K562 (cell line): Measurements from ENCODE around the gene PMFBP1. TPM values are rescaled to one million over a fixed set of nuclear protein-coding genes. Genes with fewer than 3 reads are reported as not detected.

Experiments
- BCL6 ChIP-seq: fragments of 250-450 bp; sonication (Bioruptor Pico); IDR thresholded peaks from 2 replicates; pipeline ENCODE4 v1.4.0; 2020
- BCOR ChIP-seq: fragments of 450-650 bp; IDR thresholded peaks from 2 replicates; pipeline ENCODE4 v1.6.1; 2016
- CREBBP ChIP-seq: IDR thresholded peaks from one replicate; pipeline ENCODE4 v1.6.1; 2012; ENCODE audit warnings: low read depth, mild to moderate bottlenecking, control low read depth, inconsistent platforms, low read length
- CTBP1 ChIP-seq: fragments of 450-650 bp; IDR thresholded peaks from 2 replicates; pipeline ENCODE4 v1.6.1; 2016; ENCODE audit warnings: borderline replicate concordance
- EP400 ChIP-seq: fragments of 450-650 bp; IDR thresholded peaks from 2 replicates; pipeline ENCODE4 v1.6.1; 2017; ENCODE audit warnings: antibody characterized with exemption, mild to moderate bottlenecking, moderate library complexity
- ETV6 ChIP-seq, 3 experiments: fragments of 150-350 bp in 1 of 3; sonication (generic) in 1 of 3; formaldehyde crosslinking in 1 of 3; IDR thresholded peaks; 2 replicates each; pipeline versions ENCODE4 v1.6.1 to v1.8.0; 2014 to 2022; ENCODE audit warnings: borderline replicate concordance in 2 of 3, low read depth in 2 of 3, antibody characterized with exemption in 1 of 3, low read length in 1 of 3, mild to moderate bottlenecking in 1 of 3, missing genetic modification reagents in 1 of 3
- FOXA3 ChIP-seq, 2 experiments: fragments of 450-650 bp in 1 of 2; sonication (generic) in 1 of 2; formaldehyde crosslinking; IDR thresholded peaks in 1 of 2; conservative IDR thresholded peaks in 1 of 2; 2 replicates each; pipeline versions ENCODE4 v1.4.0 to v1.8.0; 2020 to 2022; ENCODE audit warnings: mild to moderate bottlenecking in 2 of 2, missing genetic modification reagents in 1 of 2
- JUN ChIP-seq, 2 experiments: sonication (generic) in 1 of 2; formaldehyde crosslinking in 1 of 2; IDR thresholded peaks; 2 replicates each; pipeline versions ENCODE4 v1.6.1 to v1.8.0; 2012 to 2022; ENCODE audit warnings: borderline replicate concordance in 2 of 2, mild to moderate bottlenecking in 2 of 2, improper control_type of control experiment in 1 of 2, low read depth in 1 of 2, low read length in 1 of 2, missing genetic modification reagents in 1 of 2
- KAT2B ChIP-seq: IDR thresholded peaks from one replicate; pipeline ENCODE4 v1.6.1; 2012; ENCODE audit warnings: low read depth, mild to moderate bottlenecking, control low read depth, inconsistent platforms, low read length, moderate library complexity
- MAFG ChIP-seq: fragments of 450-650 bp; conservative IDR thresholded peaks from 2 replicates; pipeline ENCODE4 v1.6.1; 2016; ENCODE audit warnings: missing genetic modification characterization, missing compliant biosample characterization
- PTRF ChIP-seq: fragments of 450-650 bp; IDR thresholded peaks from 2 replicates; pipeline ENCODE4 v1.6.1; 2016; ENCODE audit warnings: mild to moderate bottlenecking, missing genetic modification characterization, missing compliant biosample characterization
- RBM22 ChIP-seq: fragments of 200-400 bp; formaldehyde crosslinking; IDR thresholded peaks from 2 replicates; pipeline ENCODE4 v1.6.1; 2018; ENCODE audit warnings: low read length, low read depth; ENCODE audit not compliant: poor library complexity, severe bottlenecking
- SIN3A ChIP-seq, 2 experiments: fragments of 150-350 bp in 1 of 2; IDR thresholded peaks; 2 replicates each; pipeline ENCODE4 v1.6.1; 2011 to 2016; ENCODE audit warnings: borderline replicate concordance in 2 of 2, low read depth in 2 of 2, low read length in 2 of 2, mild to moderate bottlenecking in 2 of 2, moderate library complexity in 2 of 2; ENCODE audit not compliant: control insufficient read depth in 1 of 2
- SOX6 ChIP-seq: fragments of 450-650 bp; IDR thresholded peaks from 2 replicates; pipeline ENCODE4 v1.6.1; 2014; ENCODE audit warnings: mild to moderate bottlenecking
- WHSC1 ChIP-seq: IDR thresholded peaks from one replicate; pipeline ENCODE4 v1.6.1; 2012; ENCODE audit warnings: low read length, control low read depth, inconsistent platforms
- ZNF274 ChIP-seq: IDR thresholded peaks from 2 replicates; pipeline ENCODE4 v1.6.1; 2011; ENCODE audit warnings: low read depth, mild to moderate bottlenecking, low read length, moderate library complexity, borderline replicate concordance
- ZNF384 ChIP-seq: IDR thresholded peaks from 2 replicates; pipeline ENCODE4 v1.6.1; 2012; ENCODE audit warnings: low read depth, low read length, improper control_type of control experiment
- polyA plus RNA-seq, 8 experiments: library from polyadenylated mRNA; depleted of rRNA in 4 of 8; stranded (reverse) in 5 of 8; unstranded in 3 of 8; fragments of >200 nt; fragmentation: Nextera tagmentation in 2 of 8; fragmentation: Illumina TruSeq in 1 of 8; extraction: Ambion mirVana in 2 of 8; extraction: Trizol in 1 of 8; gene quantifications; 2 replicates each; pipeline versions ENCODE4 v1.2.1 to v1.2.3, GENCODE V29; 2011 to 2014; ENCODE audit warnings: inconsistent platforms in 1 of 8, missing spikeins in 1 of 8
- total RNA-seq, 7 experiments: library from RNA; depleted of rRNA in 6 of 7; stranded (reverse); fragments of >200 nt in 6 of 7; fragmentation: Illumina TruSeq in 2 of 7; extraction: Trizol in 2 of 7; gene quantifications; 2 replicates each; pipeline versions ENCODE4 v1.2.1 to v1.2.3, GENCODE V29; 2011 to 2021; ENCODE audit warnings: low replicate concordance in 1 of 7
- TF ChIP-seq, protein P1 (sequence below): fragments of 250-450 bp; sonication (Bioruptor Pico); IDR thresholded peaks from 2 replicates; pipeline ENCODE4 v1.8.0; 2021; ENCODE audit warnings: moderate library complexity, mild to moderate bottlenecking, inconsistent platforms
- TF ChIP-seq, protein P2 (sequence below): fragments of 450-650 bp; IDR thresholded peaks from 2 replicates; pipeline ENCODE4 v1.6.1; 2018; ENCODE audit warnings: mild to moderate bottlenecking, low read depth; ENCODE audit not compliant: partially characterized antibody
- TF ChIP-seq, protein P3 (sequence below): sonication (generic); formaldehyde crosslinking; IDR thresholded peaks from 2 replicates; pipeline ENCODE4 v1.5.0; 2020; ENCODE audit warnings: missing genetic modification reagents
- TF ChIP-seq, protein P4 (sequence below): sonication (generic); formaldehyde crosslinking; IDR thresholded peaks from 2 replicates; pipeline ENCODE4 v1.8.0; 2022; ENCODE audit warnings: missing genetic modification reagents, mild to moderate bottlenecking, borderline replicate concordance
- TF ChIP-seq, protein P5 (sequence below): fragments of 450-650 bp; IDR thresholded peaks from 2 replicates; pipeline ENCODE4 v1.6.1; 2016

PMFBP1 gene
- total and polyA plus RNA-seq, 9 of the 15 experiments (the other 6 are each of a cell fraction or from before 2014, with no cell fraction given) = 0.13 to 0.91 (median 0.47) TPM

DNA sequence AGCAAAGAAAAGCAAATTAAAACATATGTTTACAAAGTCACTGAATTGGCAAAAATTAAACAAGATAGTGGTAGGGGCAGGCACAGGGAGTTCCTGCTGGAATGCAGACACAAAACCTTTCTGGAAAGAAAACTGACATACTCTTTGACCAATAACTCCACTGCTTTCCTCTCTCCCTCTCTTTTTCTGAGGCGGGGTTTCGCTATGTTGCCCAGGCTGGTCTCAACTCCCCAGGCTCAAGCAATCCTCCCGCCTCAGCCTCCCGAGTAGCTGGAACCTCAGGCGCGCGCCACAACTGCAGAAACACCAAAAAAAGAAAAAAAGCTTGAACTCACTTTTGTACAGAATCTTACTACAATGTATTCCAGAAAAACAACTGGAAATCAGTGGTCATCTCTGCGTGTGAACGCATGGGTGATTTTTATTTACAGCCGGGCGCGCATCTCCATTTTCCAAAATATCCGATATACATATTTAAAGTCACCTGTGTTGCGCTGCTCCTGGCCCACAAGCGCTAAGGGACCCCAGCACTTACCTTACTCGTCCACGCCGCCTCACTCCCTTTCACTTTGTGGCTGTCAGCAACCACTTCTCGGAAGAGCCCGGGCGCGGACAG, 79.0 kb downstream of the PMFBP1 start (continued):
- no peak for TF ChIP-seq EP400
- TF ChIP-seq, protein P1, sequence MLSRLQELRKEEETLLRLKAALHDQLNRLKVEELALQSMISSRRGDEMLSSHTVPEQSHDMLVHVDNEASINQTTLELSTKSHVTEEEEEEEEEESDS (CRISPR knock-in tag) = no peak
- no peak for TF ChIP-seq WHSC1
- TF ChIP-seq, protein P2, sequence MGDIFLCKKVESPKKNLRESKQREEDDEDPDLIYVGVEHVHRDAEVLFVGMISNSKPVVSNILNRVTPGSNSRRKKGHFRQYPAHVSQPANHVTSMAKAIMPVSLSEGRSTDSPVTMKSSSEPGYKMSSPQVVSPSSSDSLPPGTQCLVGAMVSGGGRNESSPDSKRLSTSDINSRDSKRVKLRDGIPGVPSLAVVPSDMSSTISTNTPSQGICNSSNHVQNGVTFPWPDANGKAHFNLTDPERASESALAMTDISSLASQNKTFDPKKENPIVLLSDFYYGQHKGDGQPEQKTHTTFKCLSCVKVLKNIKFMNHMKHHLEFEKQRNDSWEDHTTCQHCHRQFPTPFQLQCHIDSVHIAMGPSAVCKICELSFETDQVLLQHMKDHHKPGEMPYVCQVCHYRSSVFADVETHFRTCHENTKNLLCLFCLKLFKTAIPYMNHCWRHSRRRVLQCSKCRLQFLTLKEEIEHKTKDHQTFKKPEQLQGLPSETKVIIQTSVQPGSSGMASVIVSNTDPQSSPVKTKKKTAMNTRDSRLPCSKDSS = no peak
- TF ChIP-seq BCL6 (CRISPR knock-in tag) = no peak
- TF ChIP-seq, protein P3, sequence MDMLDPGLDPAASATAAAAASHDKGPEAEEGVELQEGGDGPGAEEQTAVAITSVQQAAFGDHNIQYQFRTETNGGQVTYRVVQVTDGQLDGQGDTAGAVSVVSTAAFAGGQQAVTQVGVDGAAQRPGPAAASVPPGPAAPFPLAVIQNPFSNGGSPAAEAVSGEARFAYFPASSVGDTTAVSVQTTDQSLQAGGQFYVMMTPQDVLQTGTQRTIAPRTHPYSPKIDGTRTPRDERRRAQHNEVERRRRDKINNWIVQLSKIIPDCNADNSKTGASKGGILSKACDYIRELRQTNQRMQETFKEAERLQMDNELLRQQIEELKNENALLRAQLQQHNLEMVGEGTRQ = no peak
- TF ChIP-seq, protein P4, sequence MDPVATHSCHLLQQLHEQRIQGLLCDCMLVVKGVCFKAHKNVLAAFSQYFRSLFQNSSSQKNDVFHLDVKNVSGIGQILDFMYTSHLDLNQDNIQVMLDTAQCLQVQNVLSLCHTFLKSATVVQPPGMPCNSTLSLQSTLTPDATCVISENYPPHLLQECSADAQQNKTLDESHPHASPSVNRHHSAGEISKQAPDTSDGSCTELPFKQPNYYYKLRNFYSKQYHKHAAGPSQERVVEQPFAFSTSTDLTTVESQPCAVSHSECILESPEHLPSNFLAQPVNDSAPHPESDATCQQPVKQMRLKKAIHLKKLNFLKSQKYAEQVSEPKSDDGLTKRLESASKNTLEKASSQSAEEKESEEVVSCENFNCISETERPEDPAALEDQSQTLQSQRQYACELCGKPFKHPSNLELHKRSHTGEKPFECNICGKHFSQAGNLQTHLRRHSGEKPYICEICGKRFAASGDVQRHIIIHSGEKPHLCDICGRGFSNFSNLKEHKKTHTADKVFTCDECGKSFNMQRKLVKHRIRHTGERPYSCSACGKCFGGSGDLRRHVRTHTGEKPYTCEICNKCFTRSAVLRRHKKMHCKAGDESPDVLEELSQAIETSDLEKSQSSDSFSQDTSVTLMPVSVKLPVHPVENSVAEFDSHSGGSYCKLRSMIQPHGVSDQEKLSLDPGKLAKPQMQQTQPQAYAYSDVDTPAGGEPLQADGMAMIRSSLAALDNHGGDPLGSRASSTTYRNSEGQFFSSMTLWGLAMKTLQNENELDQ (CRISPR knock-in tag) = no peak
- TF ChIP-seq CREBBP = no peak
- no peak for TF ChIP-seq MAFG (tag)
- no peak for TF ChIP-seq SOX6
- TF ChIP-seq JUN (IDR thresholded peaks at IDR 0.05; ENCODE audit: borderline replicate concordance, low read depth, low read length) = no peak
- TF ChIP-seq JUN (CRISPR knock-in tag; IDR thresholded peaks at IDR 0.05; ENCODE audit: borderline replicate concordance) = 0 out of 2 replicates have a peak, but pooled peaks have one; percentile 33
- TF ChIP-seq FOXA3 (CRISPR knock-in tag; conservative IDR thresholded peaks at IDR 0.05 in 1 of 2, IDR thresholded peaks at IDR 0.05 in 1 of 2) = no peak
- TF ChIP-seq ZNF274 = no peak
- TF ChIP-seq PTRF (tag) = no peak
- peak in 1 of 2 experiments; percentile 27; a peak in 2 of 4 replicates for TF ChIP-seq SIN3A (IDR thresholded peaks at IDR 0.05; ENCODE audit: borderline replicate concordance in 2 of 2, control insufficient read depth in 1 of 2, low read depth in 2 of 2, low read length in 2 of 2)
- no peak for TF ChIP-seq ZNF384
- peak; percentile 54; the same call in 1 of the 2 replicates for TF ChIP-seq BCOR
- TF ChIP-seq ETV6 (IDR thresholded peaks at IDR 0.05; ENCODE audit: borderline replicate concordance in 1 of 2, low read depth in 2 of 2, low read length in 1 of 2) = no peak
- TF ChIP-seq ETV6 (CRISPR knock-in tag; IDR thresholded peaks at IDR 0.05; ENCODE audit: borderline replicate concordance) = no peak
- no peak for TF ChIP-seq CTBP1
- TF ChIP-seq, protein P5, sequence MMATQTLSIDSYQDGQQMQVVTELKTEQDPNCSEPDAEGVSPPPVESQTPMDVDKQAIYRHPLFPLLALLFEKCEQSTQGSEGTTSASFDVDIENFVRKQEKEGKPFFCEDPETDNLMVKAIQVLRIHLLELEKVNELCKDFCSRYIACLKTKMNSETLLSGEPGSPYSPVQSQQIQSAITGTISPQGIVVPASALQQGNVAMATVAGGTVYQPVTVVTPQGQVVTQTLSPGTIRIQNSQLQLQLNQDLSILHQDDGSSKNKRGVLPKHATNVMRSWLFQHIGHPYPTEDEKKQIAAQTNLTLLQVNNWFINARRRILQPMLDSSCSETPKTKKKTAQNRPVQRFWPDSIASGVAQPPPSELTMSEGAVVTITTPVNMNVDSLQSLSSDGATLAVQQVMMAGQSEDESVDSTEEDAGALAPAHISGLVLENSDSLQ = peak; percentile 93
- no peak for TF ChIP-seq KAT2B
- TF ChIP-seq RBM22 = no peak
